RWPE2 (cell line): ENCODE measurements around the gene RAD23B.

Source experiments
- ATAC-seq: fragments of 200-7000 bp; cut with Tn5 transposase; 3 replicates; pipeline ENCODE4 v1.9.1; 2021; ENCODE audit warnings: low read depth
- DNase-seq: peaks from one replicate; pipeline ENCODE4 v3.0.0-alpha.2; 2020; ENCODE audit warnings: low spot score
- H3K27ac ChIP-seq: fragments of 450-650 bp; 2 replicates; pipeline ENCODE4 v1.5.1; 2017; ENCODE audit warnings: mild to moderate bottlenecking; ENCODE audit not compliant: poor library complexity, severe bottlenecking
- H3K27me3 ChIP-seq: fragments of 250-450 bp; sonication (Bioruptor Pico); 2 replicates; pipeline ENCODE4 v1.5.1; 2021; ENCODE audit warnings: mild to moderate bottlenecking, moderate library complexity; ENCODE audit not compliant: insufficient read depth, poor library complexity, severe bottlenecking
- H3K36me3 ChIP-seq: fragments of 250-450 bp; sonication (Bioruptor Pico); 2 replicates; pipeline ENCODE4 v1.5.1; 2020; ENCODE audit warnings: low read depth, mild to moderate bottlenecking, moderate library complexity
- H3K4me1 ChIP-seq: fragments of 250-450 bp; sonication (Bioruptor Pico); 2 replicates; pipeline ENCODE4 v1.5.1; 2021; ENCODE audit warnings: mild to moderate bottlenecking, moderate library complexity; ENCODE audit not compliant: insufficient read depth, poor library complexity, severe bottlenecking
- H3K4me3 ChIP-seq: fragments of 250-450 bp; sonication (Bioruptor Pico); 2 replicates; pipeline ENCODE4 v1.5.1; 2021; ENCODE audit warnings: mild to moderate bottlenecking, moderate library complexity; ENCODE audit not compliant: severe bottlenecking
- H3K9me3 ChIP-seq: fragments of 250-450 bp; sonication (Bioruptor Pico); 2 replicates; pipeline ENCODE4 v1.5.1; 2021; ENCODE audit warnings: mild to moderate bottlenecking, moderate library complexity; ENCODE audit not compliant: severe bottlenecking
- CTCF ChIP-seq: fragments of 450-650 bp; IDR thresholded peaks from one replicate; pipeline ENCODE4 v1.5.1; 2017; ENCODE audit warnings: mild to moderate bottlenecking, moderate library complexity; ENCODE audit not compliant: poor library complexity, severe bottlenecking

RAD23B gene

GRCh38 chr9:107330420-107330819, 47.3 kb downstream of the RAD23B start:
- Histone ChIP-seq H3K9me3 (no peaks in the 10 kb centered on the region), H3K4me1 (no peaks in the 10 kb centered on the region), H3K4me3 (no peak overlapping the region), H3K27ac (no peak overlapping the region), H3K27me3 (no peaks in the 10 kb centered on the region), H3K36me3 (peaks cover 95% of the 10 kb centered on the region)
- ATAC-seq (no peak), DNase-seq (no peak)
- no peak for TF ChIP-seq CTCF

GRCh38 chr9:107332883-107333282, 49.8 kb downstream of the RAD23B start:
- no peaks in the 10 kb centered on the region for H3K4me1 ChIP-seq
- no peaks in the 10 kb centered on the region for H3K27me3 ChIP-seq
- no peak overlapping the region for H3K27ac ChIP-seq
- H3K4me3 ChIP-seq: no peak overlapping the region
- H3K9me3 ChIP-seq: no peaks in the 10 kb centered on the region
- ATAC-seq: no peak
- peaks cover 79% of the 10 kb centered on the region for H3K36me3 ChIP-seq
- DNase-seq: no peak
- no peak for TF ChIP-seq CTCF

- H3K9me3 ChIP-seq: no peaks in the 10 kb centered on the region
- H3K4me1 ChIP-seq: no peaks in the 10 kb centered on the region
- no peak overlapping the region for H3K27ac ChIP-seq
- no peak overlapping the region for H3K4me3 ChIP-seq
- peaks cover 75% of the 10 kb centered on the region for H3K36me3 ChIP-seq
- no peak for ATAC-seq
- H3K27me3 ChIP-seq: no peaks in the 10 kb centered on the region
- no peak for DNase-seq
- no peak for TF ChIP-seq CTCF
Observed at GRCh38 chr9:107333363-107333762, 50.3 kb downstream of the RAD23B start.

- Histone ChIP-seq H3K27ac (no peak overlapping the region), H3K27me3 (no peaks in the 10 kb centered on the region), H3K4me1 (no peaks in the 10 kb centered on the region), H3K9me3 (no peaks in the 10 kb centered on the region), H3K4me3 (no peak overlapping the region), H3K36me3 (peaks cover 70% of the 10 kb centered on the region)
- no peak for ATAC-seq
- no peak for DNase-seq
- no peak for TF ChIP-seq CTCF
Observed at GRCh38 chr9:107334103-107334776, 51.2 kb downstream of the RAD23B start.

- Histone ChIP-seq H3K27ac (no peak overlapping the region), H3K36me3 (peaks cover 59% of the 10 kb centered on the region), H3K4me3 (no peak overlapping the region), H3K27me3 (no peaks in the 10 kb centered on the region), H3K4me1 (no peaks in the 10 kb centered on the region), H3K9me3 (no peaks in the 10 kb centered on the region)
- no peak for TF ChIP-seq CTCF
- DNase-seq: no peak
- no peak for ATAC-seq
Observed at GRCh38 chr9:107335331-107335730, 52.3 kb downstream of the RAD23B start.
